GM21390 (cell line): ENCODE measurements around the gene E2F4.
A peak's percentile ranks its signal among the peaks of the same experiment; 100 is the strongest.

Experiments used
- ATAC-seq: cut with Tn5 transposase; IDR thresholded peaks from one replicate; pipeline ENCODE4 v1.9.1; 2021; ENCODE audit not compliant: unreplicated experiment

Gene E2F4

GRCh38 chr16:67230809-67231660 is 39.1 kb downstream of the E2F4 start:
- no peak for ATAC-seq

GRCh38 chr16:67233596-67233995 is 41.6 kb downstream of the E2F4 start:
- ATAC-seq: no peak

DNA sequence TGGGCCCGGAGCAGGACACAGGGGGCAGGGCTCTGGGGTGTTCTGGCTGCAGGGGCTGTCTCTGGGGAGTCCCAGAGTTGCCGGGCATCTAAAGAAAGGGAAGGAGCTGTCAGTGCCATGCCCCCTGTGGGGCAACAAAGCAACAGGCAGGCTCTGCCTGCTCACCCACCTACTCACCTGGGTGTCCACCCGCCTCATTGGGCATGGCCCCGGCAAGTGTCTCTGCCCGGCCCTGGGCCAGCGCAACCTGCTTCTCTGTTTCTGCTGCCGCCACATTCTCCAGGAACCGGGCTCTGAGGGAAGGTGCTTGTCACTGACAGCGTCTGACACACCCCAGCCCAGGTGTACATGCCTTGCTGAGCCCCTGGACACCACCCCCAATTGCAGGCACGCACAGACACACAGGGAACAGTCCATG is 42.2 kb downstream of the E2F4 start:
- no peak for ATAC-seq

DNA sequence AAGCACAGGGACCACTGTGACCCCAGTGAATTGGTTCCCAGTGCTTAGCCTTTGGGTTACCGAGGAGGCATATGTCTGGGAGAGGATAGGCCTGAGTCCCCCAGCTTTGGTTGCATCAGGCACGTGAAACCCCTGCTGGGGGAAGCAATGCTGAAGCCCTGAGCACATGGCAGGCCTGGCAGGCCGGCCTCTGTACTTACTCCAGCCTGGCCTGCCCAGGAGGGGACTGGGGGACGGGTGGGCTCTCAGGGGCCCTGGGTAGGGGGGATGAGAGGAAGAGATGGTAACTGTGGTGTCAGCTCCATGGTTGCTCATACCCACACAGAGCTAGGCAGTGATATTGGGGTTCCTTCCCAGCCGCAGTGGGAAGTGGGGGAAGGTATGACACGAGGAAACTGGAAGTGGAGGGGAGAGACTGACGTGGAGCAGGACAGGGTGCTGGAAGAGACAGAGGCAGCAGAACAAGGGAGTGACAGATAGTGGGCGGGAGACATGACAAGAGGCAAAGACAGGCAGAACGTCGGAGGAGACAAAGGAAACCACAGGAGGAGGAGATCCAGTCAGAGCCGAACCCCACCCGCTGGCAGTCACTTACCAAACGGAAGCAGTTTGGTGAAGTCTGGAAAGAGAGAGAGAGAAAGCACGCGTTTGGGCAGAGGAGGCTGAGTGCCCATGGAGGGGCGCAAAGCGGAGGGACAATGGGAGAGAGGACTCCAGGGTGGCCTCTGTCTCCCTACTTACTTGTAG is 44.0 kb downstream of the E2F4 start:
- ATAC-seq: no peak

DNA sequence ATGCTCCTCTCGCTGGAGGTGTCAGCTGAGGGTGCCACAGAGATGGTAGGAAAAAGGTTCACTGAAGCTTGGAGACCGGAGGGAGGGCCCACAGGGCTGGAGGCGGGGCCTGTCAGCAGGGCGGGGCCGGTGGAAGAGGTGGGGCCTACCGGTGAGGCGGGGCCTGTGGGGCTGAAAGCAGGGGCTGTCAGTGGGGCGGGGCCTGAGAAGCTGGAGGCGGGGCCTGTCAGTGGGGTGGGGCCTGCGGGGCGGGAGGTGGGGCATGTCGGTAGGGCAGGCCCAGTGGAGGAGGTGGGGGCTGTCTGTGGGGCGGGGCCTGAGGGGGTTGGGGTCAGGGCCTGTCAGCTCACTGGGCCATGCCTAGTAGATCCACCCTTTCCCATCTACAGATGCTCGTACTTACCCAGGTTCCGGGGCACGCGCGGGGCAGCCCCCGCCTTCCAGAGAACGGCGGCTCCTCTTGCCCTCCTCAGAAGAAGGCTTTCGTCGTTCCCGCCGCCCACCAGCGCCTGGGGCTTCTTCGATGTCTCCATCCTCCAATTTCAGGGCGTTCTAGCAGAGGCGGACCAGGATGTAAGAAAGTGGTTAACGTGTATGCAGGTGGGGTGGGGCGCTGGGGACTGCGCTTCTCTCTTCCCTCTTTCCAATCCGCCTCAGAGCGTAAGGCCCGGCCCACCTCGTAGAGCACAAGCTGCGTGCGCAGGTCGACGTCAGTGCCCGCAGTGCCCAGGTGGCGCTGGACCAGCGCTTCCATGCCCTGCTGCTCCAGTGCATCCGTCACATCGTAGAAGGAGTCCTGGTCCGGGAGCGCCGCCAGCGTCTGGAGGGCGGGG is 44.8 kb downstream of the E2F4 start:
- ATAC-seq: no peak

DNA sequence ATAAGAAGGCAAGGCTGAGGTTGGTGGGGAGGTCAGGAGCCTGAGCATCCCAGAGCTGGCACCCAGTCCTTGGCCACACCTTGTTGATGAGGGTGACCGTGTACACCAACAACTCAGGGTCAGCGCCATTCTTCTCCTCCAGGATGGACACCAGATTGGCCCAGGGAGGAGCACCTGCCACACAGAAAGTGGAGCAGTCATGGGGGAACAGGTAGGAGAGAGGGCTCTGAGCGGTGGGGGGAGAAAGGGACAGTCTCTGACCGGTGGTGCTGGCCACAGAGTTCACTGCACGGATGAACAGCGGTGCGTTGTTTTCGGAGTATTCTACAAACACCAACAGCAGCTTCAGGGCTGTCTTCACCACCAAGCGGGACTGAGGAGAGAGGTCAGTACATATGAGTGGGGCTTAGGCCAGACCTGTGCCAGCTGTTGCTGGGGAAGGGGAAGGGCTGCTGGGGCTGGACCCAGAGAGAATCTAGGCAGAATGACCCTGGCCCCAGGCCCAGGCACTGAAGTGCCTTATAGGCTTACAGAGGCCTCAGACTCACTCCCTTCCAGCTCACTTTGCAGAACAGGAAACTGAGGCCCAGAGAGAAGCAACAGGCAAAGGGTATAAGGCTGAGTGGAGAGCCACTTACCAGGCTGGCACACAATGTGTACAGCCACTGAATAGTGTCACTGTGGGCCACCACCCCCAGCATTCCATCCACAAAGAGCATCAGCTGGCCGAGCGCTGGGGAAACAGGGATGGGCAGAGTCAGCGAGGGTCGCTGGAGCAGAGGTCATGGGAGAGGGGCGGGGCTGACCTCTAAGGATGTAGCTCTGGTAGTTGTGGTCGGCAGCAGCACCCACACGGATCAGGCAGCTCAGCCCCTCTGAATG is 45.7 kb downstream of the E2F4 start:
- no peak for ATAC-seq

DNA sequence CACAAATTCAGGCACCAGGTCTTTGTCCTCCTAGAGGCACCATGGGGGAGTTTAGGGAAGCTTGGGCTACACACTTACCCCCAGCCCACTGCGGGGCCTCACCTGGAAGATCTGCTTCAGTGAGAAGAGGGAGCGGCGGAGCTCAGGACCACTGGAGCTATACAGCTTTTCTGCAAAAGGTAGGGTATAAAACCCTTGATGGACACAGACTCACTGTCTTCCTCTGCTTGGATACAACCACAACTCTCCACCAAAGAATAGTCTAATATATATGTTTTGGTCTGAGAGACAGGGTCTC is 46.3 kb downstream of the E2F4 start:
- no peak for ATAC-seq

DNA sequence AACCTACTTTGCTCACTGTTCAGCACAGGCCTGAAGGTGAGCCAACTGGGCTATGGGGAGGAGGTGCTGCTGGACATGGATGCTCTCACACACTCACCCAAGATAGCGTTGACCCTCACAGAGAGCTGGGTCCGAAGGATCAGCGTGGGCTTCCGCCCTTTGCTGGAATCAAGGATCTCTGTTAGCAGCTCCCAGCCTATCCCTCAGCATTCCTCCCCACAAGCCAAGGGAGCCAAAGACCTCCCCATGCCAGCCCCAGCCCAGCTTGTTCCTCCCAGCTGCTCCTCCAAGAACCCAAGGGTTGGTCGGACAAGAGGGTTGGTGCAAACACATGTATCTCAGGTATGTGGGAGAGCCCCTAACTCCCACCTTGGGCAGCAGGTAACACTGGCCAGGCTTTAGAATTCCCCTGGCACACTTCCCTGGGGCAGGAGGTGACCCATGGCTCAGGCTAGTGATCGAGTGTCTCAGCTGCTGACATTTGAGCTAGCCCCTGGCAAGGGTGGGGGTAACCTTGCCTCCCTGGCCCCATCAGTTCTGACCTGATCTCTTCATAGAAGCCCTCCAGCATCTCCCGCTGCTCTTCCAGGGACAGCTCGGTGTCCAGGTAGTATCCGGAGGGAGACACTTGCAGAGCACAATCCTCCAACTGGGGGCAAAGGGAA is 47.0 kb downstream of the E2F4 start:
- ATAC-seq: no peak

GRCh38 chr16:67240506-67240905 is 48.6 kb downstream of the E2F4 start:
- ATAC-seq: no peak

DNA sequence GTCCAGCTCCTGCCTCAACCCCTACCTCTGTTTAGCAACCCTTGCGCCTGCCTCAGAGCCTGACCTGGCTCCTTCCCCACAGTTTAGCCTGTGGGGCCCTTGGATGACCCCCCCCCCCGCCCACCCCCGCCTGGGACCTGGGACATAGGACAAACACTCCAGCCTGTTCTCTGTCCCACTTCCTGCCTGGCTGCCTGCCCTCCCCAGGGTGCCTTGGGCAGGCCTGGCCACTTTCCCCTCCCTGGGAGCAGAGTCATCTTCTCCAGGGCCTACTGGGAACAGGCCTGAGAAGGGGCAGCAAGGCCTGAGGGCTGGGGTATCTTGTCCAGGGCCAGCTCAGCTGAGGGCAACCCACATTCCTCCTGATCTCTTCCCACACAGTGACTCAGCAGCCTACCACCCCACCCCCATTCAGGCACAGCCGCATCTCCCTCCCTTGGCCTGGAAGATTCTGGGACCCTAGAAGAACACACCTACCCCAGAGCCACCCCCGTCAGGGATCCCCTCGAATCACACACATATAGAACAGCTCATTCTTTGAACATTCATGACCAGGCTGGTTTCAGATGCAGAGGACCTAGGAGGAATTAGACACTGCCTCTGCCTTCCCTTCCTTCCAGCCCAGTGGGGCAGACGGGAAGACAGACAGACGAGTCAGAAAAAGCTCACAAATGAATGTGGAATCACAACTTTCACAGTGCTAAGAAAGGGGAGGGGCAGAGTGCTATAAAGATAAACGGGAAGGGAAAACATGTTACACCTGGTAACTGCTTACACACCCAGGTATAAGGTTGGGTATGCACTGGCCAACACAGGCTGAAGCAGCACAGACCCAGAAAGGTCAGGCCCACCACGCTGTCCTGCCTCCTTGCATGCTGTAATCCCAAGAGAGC is 49.3 kb downstream of the E2F4 start:
- ATAC-seq: no peak

DNA sequence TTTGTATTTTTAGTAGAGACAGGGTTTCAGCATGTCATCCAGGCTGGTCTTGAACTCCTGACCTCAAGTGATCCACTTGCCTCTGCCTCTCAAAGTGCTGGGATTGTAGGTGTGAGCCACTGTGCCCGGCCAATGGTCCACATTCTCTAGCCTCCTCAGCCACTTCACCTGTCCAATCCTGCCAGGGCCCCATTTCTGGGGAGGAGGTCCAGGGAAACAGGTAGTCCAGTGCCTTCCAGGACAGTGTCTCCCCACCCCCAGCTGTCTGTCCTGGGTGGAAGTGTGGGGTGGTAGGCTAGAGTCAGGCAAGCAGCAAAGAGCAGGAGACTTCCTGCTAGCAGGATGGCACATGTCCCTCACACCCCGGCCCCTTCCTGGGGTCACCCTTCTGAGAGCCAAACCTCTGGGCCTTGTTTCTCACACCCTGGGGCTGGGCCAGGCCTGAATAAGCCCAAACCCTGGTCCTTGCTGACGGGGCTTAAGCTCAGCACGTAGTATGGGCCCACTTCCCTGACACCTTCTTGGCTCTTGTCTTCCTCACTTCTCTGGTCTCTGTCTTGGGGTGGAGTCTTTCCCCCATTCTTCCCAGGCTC is 50.3 kb downstream of the E2F4 start:
- ATAC-seq: no peak

GRCh38 chr16:67243481-67243880 is 51.5 kb downstream of the E2F4 start:
- no peak for ATAC-seq

DNA sequence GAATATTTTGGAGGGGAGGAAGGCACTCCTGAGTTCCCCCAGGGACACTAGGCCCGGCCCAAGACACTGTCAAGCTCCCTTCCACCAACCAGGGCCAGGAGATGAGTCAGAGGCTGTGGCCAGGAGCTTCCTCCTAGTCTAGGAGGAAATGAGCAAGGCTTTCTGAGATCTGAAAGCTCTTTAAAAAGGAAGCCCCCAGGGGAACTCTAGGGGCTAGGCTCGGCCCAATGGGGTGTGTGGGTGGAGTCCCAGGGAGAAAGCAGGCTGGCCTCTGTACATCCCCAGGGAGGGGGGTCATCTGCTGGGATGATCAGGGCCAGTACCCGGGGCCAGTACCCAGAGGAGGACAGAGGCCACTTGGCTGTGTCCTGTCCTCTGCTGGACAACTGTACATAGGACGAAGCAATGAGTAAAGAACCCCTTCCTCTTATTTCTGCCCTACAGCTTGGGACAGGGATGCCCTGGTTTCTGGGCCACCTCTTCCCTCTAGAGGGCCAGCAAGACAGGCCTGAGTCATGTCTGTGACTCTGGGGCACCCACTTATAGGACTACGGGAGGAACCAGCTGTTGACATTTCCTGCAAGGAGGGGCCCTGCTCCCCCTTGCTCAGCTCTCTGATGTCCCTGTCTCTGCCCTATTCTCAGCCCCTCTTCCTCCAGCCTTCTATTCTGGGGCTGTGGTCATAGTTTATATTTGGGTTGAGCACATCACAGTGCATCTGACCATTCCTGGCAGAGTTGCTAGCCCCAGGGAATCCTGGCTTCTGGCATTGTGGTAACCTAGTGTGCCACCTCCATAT is 52.6 kb downstream of the E2F4 start:
- peak; percentile 56 for ATAC-seq

DNA sequence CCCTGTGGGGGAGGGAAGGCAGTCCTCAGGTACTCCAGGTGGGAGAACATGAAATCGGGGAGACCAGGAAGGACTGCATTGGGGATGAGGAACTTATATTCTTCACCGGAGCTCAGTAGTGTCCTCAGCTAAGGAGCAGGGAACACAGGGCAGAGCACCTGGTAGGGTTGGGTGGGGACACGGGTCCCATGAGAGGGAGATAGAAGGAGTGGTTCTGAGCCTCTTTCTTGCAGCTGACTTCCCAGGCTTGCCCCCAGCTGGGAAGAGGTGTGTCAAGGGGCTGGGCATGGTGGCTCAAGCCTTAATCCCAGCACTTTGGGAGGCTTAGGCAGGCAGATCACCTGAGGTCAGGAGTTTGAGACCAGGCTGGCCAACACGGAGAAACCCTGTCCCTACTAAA is 53.2 kb downstream of the E2F4 start:
- ATAC-seq: no peak

DNA sequence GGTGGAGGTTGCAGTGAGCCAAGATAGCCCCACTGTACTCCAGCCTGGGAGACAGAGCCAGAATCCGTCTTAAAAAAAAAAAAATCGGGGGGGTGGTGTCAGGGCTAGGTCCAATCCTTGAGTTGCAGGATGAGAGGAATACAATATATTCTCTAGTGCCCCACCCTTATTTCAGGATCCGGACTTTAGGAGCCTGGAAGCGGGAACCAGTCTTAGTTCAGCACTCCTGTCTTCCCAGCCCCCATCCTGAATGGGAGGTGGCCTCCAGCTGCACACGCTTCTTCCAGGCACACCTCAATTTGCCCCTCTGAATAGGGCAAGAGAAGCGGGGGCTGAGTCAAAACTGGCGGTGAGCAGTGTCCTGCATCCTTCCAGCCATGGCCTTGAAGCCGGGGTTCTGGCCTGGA is 53.7 kb downstream of the E2F4 start:
- no peak for ATAC-seq

DNA sequence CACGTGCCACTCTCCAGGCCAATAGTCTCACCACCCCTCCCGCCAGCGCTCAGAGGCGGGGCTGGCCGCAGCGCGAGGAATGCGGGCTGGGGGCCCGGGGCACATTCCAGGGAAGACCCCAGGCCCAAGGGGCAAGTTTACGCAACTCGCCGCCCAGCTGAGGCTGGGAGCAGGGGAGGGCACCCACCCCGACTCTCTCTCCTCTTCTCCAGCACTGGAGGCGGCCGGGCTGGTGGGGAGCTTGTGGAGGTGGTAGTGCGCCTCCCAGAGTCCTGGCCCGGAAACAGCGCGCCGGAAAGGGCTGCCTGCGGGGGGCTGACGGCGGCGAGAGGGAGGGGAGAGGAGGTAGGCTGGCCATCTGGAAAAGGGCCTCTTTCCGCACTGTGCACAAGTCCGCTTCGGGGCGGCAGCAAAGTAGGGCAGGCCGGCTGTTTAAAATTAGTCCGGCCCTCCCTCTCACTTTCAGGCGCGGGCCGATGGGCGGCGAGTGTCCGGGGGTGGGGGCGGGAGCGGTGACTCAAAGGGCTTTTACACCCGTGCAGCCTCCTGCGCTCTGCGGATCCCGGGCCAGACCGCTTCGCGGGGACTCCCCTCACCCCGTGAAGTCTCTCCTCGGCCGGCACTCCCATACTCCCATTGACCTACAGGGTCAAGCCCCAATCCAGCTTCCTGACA is 54.3 kb downstream of the E2F4 start:
- ATAC-seq: peak; percentile 19

- peak; percentile 1 for ATAC-seq
These were observed 54.8 kb downstream of the E2F4 start for GRCh38 chr16:67246756-67247191.
